ENCODE data around the gene LSM14B.

LSM14B gene

GRCh38 chr20:62138204-62138543 lies 15.9 kb downstream of the LSM14B start:
- Histone ChIP-seq H3K4me1 (ENCODE audit: control insufficient read depth, insufficient read depth, low read length) (peaks cover 9% of the 10 kb centered on the region), H3K27me3 (ENCODE audit: control insufficient read depth, insufficient read depth, low read length, poor library complexity, severe bottlenecking) (no peaks in the 10 kb centered on the region), H3K9me3 (ENCODE audit: control insufficient read depth, low read length) (no peaks in the 10 kb centered on the region), H3K4me3 (ENCODE audit: insufficient read depth, low read depth, low read length) (no peak overlapping the region), H3K27ac (ENCODE audit: insufficient read depth, low read depth, low read length, poor library complexity, severe bottlenecking) (no peak overlapping the region), H3K36me3 (ENCODE audit: control insufficient read depth, insufficient read depth, low read length) (peaks cover 52% of the 10 kb centered on the region)
- WGBS, 2 experiments = 92% methylated on average over 11 of the region's 11 CpGs

- H3K4me3 ChIP-seq (ENCODE audit: insufficient read depth, low read depth, low read length) = no peak overlapping the region
- peaks cover 9% of the 10 kb centered on the region for H3K4me1 ChIP-seq (ENCODE audit: control insufficient read depth, insufficient read depth, low read length)
- no peaks in the 10 kb centered on the region for H3K27me3 ChIP-seq (ENCODE audit: control insufficient read depth, insufficient read depth, low read length, poor library complexity, severe bottlenecking)
- H3K36me3 ChIP-seq (ENCODE audit: control insufficient read depth, insufficient read depth, low read length) = peaks cover 49% of the 10 kb centered on the region
- WGBS, 2 experiments = 94 to 96% methylated on average over 10 of the region's 10 CpGs
- no peak overlapping the region for H3K27ac ChIP-seq (ENCODE audit: insufficient read depth, low read depth, low read length, poor library complexity, severe bottlenecking)
- H3K9me3 ChIP-seq (ENCODE audit: control insufficient read depth, low read length) = no peaks in the 10 kb centered on the region
Observed at GRCh38 chr20:62138912-62139311, 16.6 kb downstream of the LSM14B start.

GRCh38 chr20:62139636-62140035 lies 17.4 kb downstream of the LSM14B start:
- H3K27ac ChIP-seq (ENCODE audit: insufficient read depth, low read depth, low read length, poor library complexity, severe bottlenecking) = no peak overlapping the region
- H3K9me3 ChIP-seq (ENCODE audit: control insufficient read depth, low read length) = no peaks in the 10 kb centered on the region
- WGBS, 2 experiments = 94 to 97% methylated on average over 13 of the region's 13 CpGs
- peaks cover 47% of the 10 kb centered on the region for H3K36me3 ChIP-seq (ENCODE audit: control insufficient read depth, insufficient read depth, low read length)
- H3K4me3 ChIP-seq (ENCODE audit: insufficient read depth, low read depth, low read length) = no peak overlapping the region
- H3K4me1 ChIP-seq (ENCODE audit: control insufficient read depth, insufficient read depth, low read length) = peaks cover 11% of the 10 kb centered on the region
- no peaks in the 10 kb centered on the region for H3K27me3 ChIP-seq (ENCODE audit: control insufficient read depth, insufficient read depth, low read length, poor library complexity, severe bottlenecking)

GRCh38 chr20:62141043-62141396 lies 18.7 kb downstream of the LSM14B start:
- no peaks in the 10 kb centered on the region for H3K27me3 ChIP-seq (ENCODE audit: control insufficient read depth, insufficient read depth, low read length, poor library complexity, severe bottlenecking)
- H3K36me3 ChIP-seq (ENCODE audit: control insufficient read depth, insufficient read depth, low read length) = peaks cover 34% of the 10 kb centered on the region
- no peak overlapping the region for H3K27ac ChIP-seq (ENCODE audit: insufficient read depth, low read depth, low read length, poor library complexity, severe bottlenecking)
- peaks cover 13% of the 10 kb centered on the region for H3K4me1 ChIP-seq (ENCODE audit: control insufficient read depth, insufficient read depth, low read length)
- 91 to 96% methylated on average over 7 of the region's 7 CpGs for WGBS, 2 experiments
- no peak overlapping the region for H3K4me3 ChIP-seq (ENCODE audit: insufficient read depth, low read depth, low read length)
- H3K9me3 ChIP-seq (ENCODE audit: control insufficient read depth, low read length) = no peaks in the 10 kb centered on the region

- 29 to 34% methylated on average over 14 of the region's 14 CpGs for WGBS, 2 experiments
- Histone ChIP-seq H3K36me3 (ENCODE audit: control insufficient read depth, insufficient read depth, low read length) (peaks cover 29% of the 10 kb centered on the region), H3K4me3 (ENCODE audit: insufficient read depth, low read depth, low read length) (peak overlapping the region; percentile 64), H3K27ac (ENCODE audit: insufficient read depth, low read depth, low read length, poor library complexity, severe bottlenecking) (no peak overlapping the region), H3K4me1 (ENCODE audit: control insufficient read depth, insufficient read depth, low read length) (peaks cover 13% of the 10 kb centered on the region), H3K27me3 (ENCODE audit: control insufficient read depth, insufficient read depth, low read length, poor library complexity, severe bottlenecking) (no peaks in the 10 kb centered on the region), H3K9me3 (ENCODE audit: control insufficient read depth, low read length) (no peaks in the 10 kb centered on the region)
Observed at GRCh38 chr20:62141397-62142251, 19.3 kb downstream of the LSM14B start.

GRCh38 chr20:62142252-62143080 lies 20.2 kb downstream of the LSM14B start:
- 1% methylated on average over 71 of the region's 71 CpGs for WGBS, 2 experiments
- H3K9me3 ChIP-seq (ENCODE audit: control insufficient read depth, low read length) = no peaks in the 10 kb centered on the region
- peaks cover 25% of the 10 kb centered on the region for H3K36me3 ChIP-seq (ENCODE audit: control insufficient read depth, insufficient read depth, low read length)

GRCh38 chr20:62143081-62143956 lies 21.0 kb downstream of the LSM14B start, which contains the start of the genes PSMA7 and SS18L1:
TSS of gene PSMA7 (minus strand) at chr20:62143394. CDS start at chr20:62143303, 91 bp downstream.
TSS of gene SS18L1 (plus strand) at chr20:62143769. CDS start at chr20:62143821, 52 bp downstream.
- no peaks in the 10 kb centered on the region for H3K27me3 ChIP-seq (ENCODE audit: control insufficient read depth, insufficient read depth, low read length, poor library complexity, severe bottlenecking)
- H3K27ac ChIP-seq (ENCODE audit: insufficient read depth, low read depth, low read length, poor library complexity, severe bottlenecking) = peak within 1 kb of the TSS; percentile 83
- H3K9me3 ChIP-seq (ENCODE audit: control insufficient read depth, low read length) = no peaks in the 10 kb centered on the region
- peak within 1 kb of the TSS; percentile 64 for H3K4me3 ChIP-seq (ENCODE audit: insufficient read depth, low read depth, low read length)
- WGBS, 2 experiments = 0% methylated on average over 148 of the region's 148 CpGs
- H3K36me3 ChIP-seq (ENCODE audit: control insufficient read depth, insufficient read depth, low read length) = peaks cover 17% of the 10 kb centered on the region
- H3K4me1 ChIP-seq (ENCODE audit: control insufficient read depth, insufficient read depth, low read length) = peaks cover 13% of the 10 kb centered on the region

More at GRCh38 chr20:62142252-62143080, 20.2 kb downstream of the LSM14B start:
- H3K4me3 ChIP-seq (ENCODE audit: insufficient read depth, low read depth, low read length) = peak overlapping the region; percentile 64
- no peaks in the 10 kb centered on the region for H3K27me3 ChIP-seq (ENCODE audit: control insufficient read depth, insufficient read depth, low read length, poor library complexity, severe bottlenecking)
- peaks cover 13% of the 10 kb centered on the region for H3K4me1 ChIP-seq (ENCODE audit: control insufficient read depth, insufficient read depth, low read length)
- no peak overlapping the region for H3K27ac ChIP-seq (ENCODE audit: insufficient read depth, low read depth, low read length, poor library complexity, severe bottlenecking)

GRCh38 chr20:62143957-62144825 lies 21.9 kb downstream of the LSM14B start:
- WGBS, 2 experiments = 2% methylated on average over 104 of the region's 104 CpGs
- peaks cover 8% of the 10 kb centered on the region for H3K36me3 ChIP-seq (ENCODE audit: control insufficient read depth, insufficient read depth, low read length)
- H3K27ac ChIP-seq (ENCODE audit: insufficient read depth, low read depth, low read length, poor library complexity, severe bottlenecking) = no peak overlapping the region
- H3K4me1 ChIP-seq (ENCODE audit: control insufficient read depth, insufficient read depth, low read length) = peaks cover 19% of the 10 kb centered on the region
- no peaks in the 10 kb centered on the region for H3K9me3 ChIP-seq (ENCODE audit: control insufficient read depth, low read length)
- peak overlapping the region; percentile 64 for H3K4me3 ChIP-seq (ENCODE audit: insufficient read depth, low read depth, low read length)
- H3K27me3 ChIP-seq (ENCODE audit: control insufficient read depth, insufficient read depth, low read length, poor library complexity, severe bottlenecking) = no peaks in the 10 kb centered on the region

GRCh38 chr20:62145688-62146018 lies 23.4 kb downstream of the LSM14B start:
- H3K9me3 ChIP-seq (ENCODE audit: control insufficient read depth, low read length) = no peaks in the 10 kb centered on the region
- H3K4me1 ChIP-seq (ENCODE audit: control insufficient read depth, insufficient read depth, low read length) = peaks cover 23% of the 10 kb centered on the region
- H3K27me3 ChIP-seq (ENCODE audit: control insufficient read depth, insufficient read depth, low read length, poor library complexity, severe bottlenecking) = no peaks in the 10 kb centered on the region
- H3K4me3 ChIP-seq (ENCODE audit: insufficient read depth, low read depth, low read length) = no peak overlapping the region
- H3K27ac ChIP-seq (ENCODE audit: insufficient read depth, low read depth, low read length, poor library complexity, severe bottlenecking) = no peak overlapping the region
- H3K36me3 ChIP-seq (ENCODE audit: control insufficient read depth, insufficient read depth, low read length) = no peaks in the 10 kb centered on the region
- 95 to 96% methylated on average over 7 of the region's 7 CpGs for WGBS, 2 experiments
